ENCODE results near the gene UNCX.

Gene UNCX

GRCh38 chr7:1243964-1244416 lies 11.3 kb downstream of the UNCX start:
- no peak overlapping the region for H3K27ac ChIP-seq
- TF ChIP-seq CTCF (IDR thresholded peaks at IDR 0.05): no peak
- no peak for TF ChIP-seq ZFX (IDR thresholded peaks at IDR 0.05; ENCODE audit: borderline replicate concordance)

GRCh38 chr7:1244700-1245523 lies 12.2 kb downstream of the UNCX start:
- TF ChIP-seq ZFX (IDR thresholded peaks at IDR 0.05; ENCODE audit: borderline replicate concordance) (no peak), CTCF (IDR thresholded peaks at IDR 0.05) (no peak)
- no peak overlapping the region for H3K27ac ChIP-seq

- H3K27ac ChIP-seq: no peak overlapping the region
- TF ChIP-seq CTCF (IDR thresholded peaks at IDR 0.05) (no peak), ZFX (IDR thresholded peaks at IDR 0.05; ENCODE audit: borderline replicate concordance) (no peak)
These were observed 12.9 kb downstream of the UNCX start for GRCh38 chr7:1245524-1246050.

GRCh38 chr7:1246160-1246870 lies 13.6 kb downstream of the UNCX start:
- no peak overlapping the region for H3K27ac ChIP-seq
- TF ChIP-seq ZFX (IDR thresholded peaks at IDR 0.05; ENCODE audit: borderline replicate concordance) (no peak), CTCF (IDR thresholded peaks at IDR 0.05) (no peak)

GRCh38 chr7:1246871-1247526 lies 14.3 kb downstream of the UNCX start:
- TF ChIP-seq ZFX (IDR thresholded peaks at IDR 0.05; ENCODE audit: borderline replicate concordance) (no peak), CTCF (IDR thresholded peaks at IDR 0.05) (no peak)

GRCh38 chr7:1247527-1248041 lies 14.9 kb downstream of the UNCX start:
- H3K27ac ChIP-seq: no peak overlapping the region
- TF ChIP-seq ZFX (IDR thresholded peaks at IDR 0.05; ENCODE audit: borderline replicate concordance) (no peak), CTCF (IDR thresholded peaks at IDR 0.05) (no peak)

More at GRCh38 chr7:1246871-1247526, 14.3 kb downstream of the UNCX start:
- no peak overlapping the region for H3K27ac ChIP-seq

All from 22Rv1 (cell line).